SIG-M5 treated with dmso at 0.1 percent for 504 hours (cell line): ENCODE data around the gene CHST1.

Experiments
- DNase-seq: peaks from one replicate; lab custom pipeline; 2025; ENCODE audit not compliant: unreplicated experiment; lab: John Stamatoyannopoulos, UW

Gene CHST1

GRCh38 chr11:45609337-45609736 lies 56.1 kb downstream of the CHST1 start:
- no peak for DNase-seq

GRCh38 chr11:45607995-45608394 lies 57.4 kb downstream of the CHST1 start:
- DNase-seq, result no peak

DNA sequence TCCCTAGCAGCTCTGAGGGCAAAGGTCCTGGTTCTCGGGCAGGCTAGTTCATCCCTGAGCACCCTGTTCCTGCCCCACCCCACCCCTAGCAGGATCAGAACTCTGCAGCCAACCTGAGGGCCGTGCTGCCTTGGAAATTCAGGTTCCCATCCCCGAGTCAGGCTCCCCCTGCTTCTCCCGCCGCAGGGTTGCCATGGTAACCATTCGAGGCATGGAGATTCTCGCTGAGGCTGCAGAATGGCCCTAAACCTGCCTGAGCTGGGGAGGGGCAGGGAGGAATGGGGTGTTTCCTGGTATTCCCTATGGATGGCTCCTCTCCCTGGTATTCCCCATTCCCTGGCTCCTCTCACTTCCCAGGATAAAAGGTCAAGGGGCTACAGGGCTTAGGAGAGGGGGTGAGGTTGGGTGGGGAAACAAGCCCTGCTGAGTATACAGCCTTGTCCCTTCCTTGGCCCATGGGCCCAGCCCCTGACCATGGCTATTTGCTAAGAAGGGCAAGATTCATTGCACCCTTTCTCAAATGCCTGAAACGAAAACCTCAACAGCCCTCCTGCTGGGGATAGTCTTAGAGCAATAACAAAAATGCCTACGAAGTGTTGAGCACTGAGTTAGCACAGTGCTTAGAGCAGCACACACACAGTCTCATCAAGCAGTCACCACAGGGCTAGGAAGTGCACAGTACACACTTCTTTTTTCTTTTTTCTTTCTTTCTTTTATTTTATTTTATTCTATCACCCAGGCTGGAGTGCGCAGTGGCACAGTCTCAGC lies 58.7 kb downstream of the CHST1 start:
- DNase-seq, result no peak

DNA sequence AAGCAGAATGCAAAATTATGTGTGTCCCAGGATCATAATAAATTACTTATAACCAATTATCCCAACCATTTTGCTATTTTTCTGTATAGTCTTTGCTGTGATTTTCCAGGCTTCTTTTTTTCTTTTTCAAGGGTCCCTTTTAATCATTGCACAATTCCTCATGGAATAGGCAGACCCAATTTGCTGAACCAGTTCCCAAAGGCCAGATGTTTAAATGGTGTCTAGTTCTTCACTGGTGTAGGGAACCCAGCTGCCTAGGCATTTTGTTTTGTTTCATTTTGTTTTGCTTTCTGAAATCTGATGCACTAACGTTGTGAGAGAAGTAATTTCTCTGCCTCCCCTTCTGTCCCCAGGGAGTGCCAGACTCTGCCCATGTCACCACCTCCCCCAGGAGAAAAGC lies 60.4 kb downstream of the CHST1 start:
- no peak for DNase-seq

- no peak for DNase-seq
Observed at GRCh38 chr11:45603946-45604682, 61.3 kb downstream of the CHST1 start.

- DNase-seq, result no peak
Observed at GRCh38 chr11:45599161-45599943, 66.1 kb downstream of the CHST1 start.
